ENCODE measurements around the gene TUBD1. TPM values are rescaled to one million over a fixed set of nuclear protein-coding genes. Genes with fewer than 3 reads are reported as not detected.

Gene TUBD1
- total and polyA plus RNA-seq, 2 of the 13 experiments (the other 11 are each of a cell fraction or from before 2014, with no cell fraction given), result 18.2 to 25.9 TPM

- TF ChIP-seq ZHX2 (IDR thresholded peaks at IDR 0.05; ENCODE audit: low read depth) (peak; percentile 75), ZHX2 (CRISPR knock-in tag; IDR thresholded peaks at IDR 0.05; ENCODE audit: borderline replicate concordance) (no peak), ZMAT5 (CRISPR knock-in tag; IDR thresholded peaks at IDR 0.05; ENCODE audit: borderline replicate concordance, low read depth) (no peak), ZNF7 (CRISPR knock-in tag; IDR thresholded peaks at IDR 0.05) (peak; percentile 27; the same call in 1 of the 2 replicates), ATRX (CRISPR knock-in tag; IDR thresholded peaks at IDR 0.05; ENCODE audit: borderline replicate concordance) (no peak), IKZF5 (CRISPR knock-in tag; IDR thresholded peaks at IDR 0.05) (peak; percentile 98), ZSCAN9 (CRISPR knock-in tag; IDR thresholded peaks at IDR 0.05; ENCODE audit: borderline replicate concordance) (no peak), ZNF724P (CRISPR knock-in tag; IDR thresholded peaks at IDR 0.05; ENCODE audit: borderline replicate concordance) (peak; percentile 49; the same call in 1 of the 2 replicates), ZNF367 (CRISPR knock-in tag; IDR thresholded peaks at IDR 0.05; ENCODE audit: borderline replicate concordance) (no peak), ZNF451 (CRISPR knock-in tag; IDR thresholded peaks at IDR 0.05) (no peak; the same call in 1 of the 2 replicates), ZNF354B (CRISPR knock-in tag; IDR thresholded peaks at IDR 0.05) (no peak; the same call in 1 of the 2 replicates), ZNF891 (CRISPR knock-in tag; IDR thresholded peaks at IDR 0.05) (no peak), HNRNPLL (IDR thresholded peaks at IDR 0.05; ENCODE audit: low read depth, low read length, poor library complexity, severe bottlenecking) (no peak), PCBP2 (optimal IDR thresholded peaks at IDR 0.05; ENCODE audit: low read depth, low read length, poor library complexity, severe bottlenecking) (no peak), ZZZ3 (CRISPR knock-in tag; IDR thresholded peaks at IDR 0.05; ENCODE audit: borderline replicate concordance) (0 out of 2 replicates have a peak, but pooled peaks have one; percentile 67), E2F2 (CRISPR knock-in tag; IDR thresholded peaks at IDR 0.05; ENCODE audit: borderline replicate concordance) (no peak), KLF13 (CRISPR knock-in tag; IDR thresholded peaks at IDR 0.05) (no peak), SNAPC5 (CRISPR knock-in tag; IDR thresholded peaks at IDR 0.05; ENCODE audit: borderline replicate concordance) (no peak), ZNF781 (CRISPR knock-in tag; IDR thresholded peaks at IDR 0.05; ENCODE audit: borderline replicate concordance, not compliant biosample characterization) (no peak), SALL2 (CRISPR knock-in tag; IDR thresholded peaks at IDR 0.05) (peak; percentile 24; the same call in 1 of the 2 replicates)
Observed at GRCh38 chr17:59853168-59853918, 39.4 kb downstream of the TUBD1 start (continued).
